Measurements from ENCODE around the gene ZNF580.
A peak's percentile ranks its signal among the peaks of the same experiment; 100 is the strongest.

The ZNF580 gene

DNA sequence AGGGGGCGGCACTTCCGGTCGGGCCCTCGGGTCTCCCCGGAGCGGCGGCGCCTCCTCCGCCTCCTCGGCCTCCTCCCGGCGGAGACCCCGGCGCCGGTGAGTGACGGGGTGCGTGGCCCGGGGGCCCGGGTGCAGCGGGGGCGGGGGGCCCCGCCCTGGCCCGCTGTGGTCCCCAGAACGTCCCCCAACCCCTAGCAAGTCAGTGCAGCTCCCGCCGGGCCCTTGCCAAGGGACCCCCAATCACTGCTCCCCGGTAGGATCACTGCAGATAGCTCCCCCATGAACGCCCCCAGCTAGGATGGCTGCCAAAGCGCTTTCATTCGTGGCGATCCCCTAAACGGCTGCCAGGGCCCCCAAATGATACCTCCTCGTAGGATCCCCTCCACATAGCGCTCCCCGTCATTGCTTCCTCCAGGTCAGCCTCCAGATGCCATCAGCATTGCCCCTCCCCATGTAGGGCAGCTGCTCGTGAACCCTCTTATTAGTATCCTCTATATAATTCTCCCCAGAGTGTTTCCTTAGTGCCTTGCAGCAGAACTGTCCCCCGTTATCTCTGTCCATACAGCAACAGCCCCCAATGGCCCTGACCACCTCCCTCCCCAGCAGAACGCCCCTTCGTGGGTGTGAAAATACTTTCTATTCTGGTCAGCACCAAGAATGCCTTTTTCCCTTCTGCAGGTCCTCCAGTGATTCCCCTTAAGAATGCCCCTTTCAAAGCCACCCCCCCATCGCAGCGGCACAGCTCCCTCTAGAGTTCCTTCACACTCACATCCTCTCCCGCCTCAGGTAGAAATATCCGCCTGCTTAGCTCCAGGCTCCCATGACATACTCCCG, 34.9 kb upstream of the ZNF580 start, which contains the start of gene ZNF865:
ZNF865 (plus strand) TSS at position 11 of the 834 bp plus-strand sequence. CDS start 7,972 bp downstream, outside the sequence.
- DNase-seq (ENCODE audit: low spot score): peak; percentile 66

DNA sequence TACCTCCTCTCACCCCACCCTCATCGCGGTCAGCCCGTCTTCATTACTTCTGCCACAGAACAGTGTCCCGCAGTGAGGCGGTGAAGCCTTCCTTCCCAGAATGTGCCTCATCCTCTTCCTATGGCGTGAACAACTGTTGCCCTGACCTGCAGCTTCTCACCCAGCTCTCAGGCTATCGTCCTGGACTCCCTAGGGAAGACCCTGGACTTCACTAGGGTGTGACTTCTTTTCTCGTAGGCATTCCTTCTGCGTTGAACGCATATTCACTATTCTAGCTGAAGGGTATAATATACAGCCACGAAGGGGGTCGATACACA, 34.4 kb upstream of the ZNF580 start:
- DNase-seq (ENCODE audit: low spot score): no peak

DNA sequence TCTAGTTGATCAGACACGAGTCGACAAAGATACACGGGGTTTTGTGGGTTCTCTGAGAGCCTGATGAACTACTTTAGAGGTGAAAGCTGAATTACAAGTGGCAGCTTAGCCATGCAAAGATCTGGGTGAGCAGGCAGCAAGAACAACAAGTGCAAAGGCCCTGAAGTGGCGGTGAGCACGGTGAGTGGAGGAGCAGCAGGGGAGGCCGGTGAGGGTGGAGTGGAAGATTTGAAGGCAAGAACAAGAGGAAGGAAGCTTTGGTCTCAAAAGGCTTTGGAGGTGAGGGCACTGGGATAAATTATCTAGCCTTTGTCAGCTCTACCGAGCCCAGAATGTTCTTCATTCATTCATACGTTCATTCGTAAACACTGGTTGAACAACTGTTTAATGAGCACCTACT, 34.0 kb upstream of the ZNF580 start:
- no peak for DNase-seq (ENCODE audit: low spot score)

DNA sequence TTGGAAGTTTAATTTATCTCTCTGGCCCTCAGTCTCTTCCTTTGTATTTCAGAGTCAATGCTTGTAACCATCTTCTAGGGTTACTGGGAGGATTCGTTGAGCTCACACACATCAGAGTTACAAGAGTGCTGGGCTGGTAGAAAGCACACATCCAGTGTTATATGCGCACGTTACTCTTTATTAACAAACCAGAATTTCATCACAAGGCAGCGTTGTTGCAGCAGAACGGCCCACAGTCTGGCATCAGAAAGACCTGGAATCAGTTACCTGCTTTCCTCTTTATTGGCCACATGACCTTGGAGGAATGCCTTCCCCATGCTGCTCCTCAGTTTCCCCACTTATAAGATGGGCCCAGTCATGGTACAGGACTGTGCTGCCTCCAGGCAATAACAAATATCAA, 31.5 kb upstream of the ZNF580 start:
- no peak for DNase-seq (ENCODE audit: low spot score)

- no peak for DNase-seq (ENCODE audit: low spot score)
These were observed 29.4 kb upstream of the ZNF580 start for GRCh38 chr19:55611300-55611982.

DNA sequence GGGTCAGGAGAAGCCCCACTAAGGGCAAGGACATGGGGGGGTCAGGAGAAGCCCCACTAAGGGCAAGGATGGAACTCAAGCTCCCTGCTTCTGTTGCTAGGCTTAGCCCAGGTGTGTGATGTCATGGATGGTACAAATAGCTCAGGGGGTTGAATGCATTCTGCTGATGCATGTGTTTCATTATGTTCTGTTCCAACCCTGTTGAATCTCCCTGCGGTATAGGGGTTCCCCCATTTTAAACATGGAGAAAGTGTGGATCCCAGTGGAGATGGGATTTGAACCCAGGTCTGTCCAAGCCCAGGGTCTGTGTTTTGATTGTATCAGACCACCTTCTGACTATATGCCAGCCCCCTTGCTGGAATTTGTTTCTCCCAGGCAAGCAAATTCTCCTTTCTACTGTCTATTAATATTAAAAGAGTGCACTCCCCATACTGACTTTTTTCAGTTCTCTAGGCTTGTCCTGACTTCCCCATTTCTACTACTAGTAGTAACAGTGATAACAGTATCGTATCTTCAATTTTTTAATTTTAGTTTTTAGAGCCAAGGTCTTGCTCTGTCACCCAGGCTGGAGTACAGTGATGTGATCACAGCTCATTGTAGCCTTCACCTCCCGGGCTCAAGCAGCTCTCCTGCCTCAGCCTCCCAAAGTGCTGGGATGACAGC, 28.7 kb upstream of the ZNF580 start:
- DNase-seq (ENCODE audit: low spot score): no peak

DNA sequence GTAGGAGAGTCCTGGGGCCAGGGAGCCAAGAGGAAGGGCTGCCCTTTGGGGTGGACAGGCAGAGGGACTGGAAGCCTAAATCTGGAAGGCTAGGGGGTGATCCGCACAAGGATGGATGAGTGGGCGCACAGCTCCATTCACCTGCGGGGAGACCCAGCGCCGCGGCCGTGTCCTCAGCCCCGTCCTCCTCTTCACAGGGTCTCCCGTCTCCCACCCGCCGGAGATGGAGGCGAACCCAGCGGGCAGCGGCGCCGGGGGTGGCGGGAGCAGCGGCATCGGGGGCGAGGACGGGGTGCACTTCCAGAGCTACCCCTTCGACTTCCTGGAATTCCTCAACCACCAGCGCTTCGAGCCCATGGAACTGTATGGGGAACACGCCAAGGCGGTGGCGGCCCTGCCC, 27.4 kb upstream of the ZNF580 start:
- DNase-seq (ENCODE audit: low spot score): no peak

GRCh38 chr19:55613930-55614710, 26.7 kb upstream of the ZNF580 start:
- DNase-seq (ENCODE audit: low spot score): no peak

- DNase-seq (ENCODE audit: low spot score): no peak
These were observed 25.9 kb upstream of the ZNF580 start for GRCh38 chr19:55614711-55615542.

GRCh38 chr19:55615543-55616394, 25.0 kb upstream of the ZNF580 start:
- no peak for DNase-seq (ENCODE audit: low spot score)

DNA sequence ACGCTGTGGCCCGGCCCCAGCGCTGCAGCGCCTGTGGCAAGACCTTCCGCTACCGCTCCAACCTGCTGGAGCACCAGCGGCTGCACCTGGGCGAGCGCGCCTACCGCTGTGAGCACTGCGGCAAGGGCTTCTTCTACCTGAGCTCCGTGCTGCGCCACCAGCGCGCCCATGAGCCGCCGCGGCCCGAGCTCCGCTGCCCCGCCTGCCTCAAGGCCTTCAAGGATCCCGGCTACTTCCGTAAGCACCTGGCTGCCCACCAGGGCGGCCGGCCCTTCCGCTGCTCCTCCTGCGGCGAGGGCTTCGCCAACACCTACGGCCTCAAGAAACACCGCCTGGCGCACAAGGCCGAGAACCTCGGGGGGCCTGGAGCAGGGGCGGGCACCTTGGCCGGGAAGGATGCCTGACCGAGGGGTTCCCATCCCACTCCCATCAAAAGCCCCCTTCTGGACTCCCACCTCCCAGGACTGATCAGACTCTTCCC, 24.4 kb upstream of the ZNF580 start:
- no peak for DNase-seq (ENCODE audit: low spot score)

DNA sequence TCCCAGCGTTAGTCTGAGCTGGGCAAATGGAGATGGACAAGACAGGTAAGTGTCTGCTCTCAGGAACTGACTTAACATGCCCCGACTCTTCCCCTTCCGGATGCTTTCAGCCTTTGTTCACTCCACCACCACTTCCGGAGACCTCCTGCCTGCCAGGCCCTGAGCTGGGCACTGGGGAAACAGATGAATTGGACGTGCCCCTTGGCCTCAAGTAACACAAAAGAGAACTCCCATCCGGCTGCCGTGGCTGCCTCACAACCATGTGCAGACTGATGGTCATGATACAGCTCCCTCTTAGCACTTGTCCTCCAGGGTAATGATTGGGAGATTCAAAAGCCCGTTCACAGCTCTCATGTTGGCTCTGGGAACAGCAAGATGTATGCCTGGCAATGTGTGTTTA, 23.4 kb upstream of the ZNF580 start:
- DNase-seq (ENCODE audit: low spot score): no peak

GRCh38 chr19:55618426-55618825, 22.4 kb upstream of the ZNF580 start:
- DNase-seq (ENCODE audit: low spot score): no peak

DNA sequence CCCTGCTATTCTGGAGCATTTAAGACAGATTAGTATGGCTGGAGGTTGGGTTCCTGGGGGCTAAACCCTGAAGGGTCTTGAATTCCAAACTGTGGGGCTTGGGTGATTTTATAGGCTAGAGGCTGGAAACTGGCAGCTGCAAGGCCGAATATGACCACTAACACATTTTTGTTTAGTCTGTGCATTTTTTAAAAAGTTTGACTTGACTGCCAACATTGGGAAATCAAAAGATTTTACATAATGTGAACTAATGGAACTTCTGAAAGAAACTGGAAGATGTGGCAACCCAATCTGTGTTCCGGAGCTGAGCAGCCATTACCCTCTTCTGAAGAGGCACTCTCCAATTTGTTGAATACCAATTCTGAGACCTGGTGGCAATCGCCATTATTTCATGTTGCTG, 21.5 kb upstream of the ZNF580 start:
- no peak for DNase-seq (ENCODE audit: low spot score)

- peak; percentile 24 for DNase-seq (ENCODE audit: low spot score)
These were observed 20.2 kb upstream of the ZNF580 start for GRCh38 chr19:55620410-55621204.

- no peak for DNase-seq (ENCODE audit: low spot score)
These were observed 19.6 kb upstream of the ZNF580 start for GRCh38 chr19:55621205-55621672.

DNA sequence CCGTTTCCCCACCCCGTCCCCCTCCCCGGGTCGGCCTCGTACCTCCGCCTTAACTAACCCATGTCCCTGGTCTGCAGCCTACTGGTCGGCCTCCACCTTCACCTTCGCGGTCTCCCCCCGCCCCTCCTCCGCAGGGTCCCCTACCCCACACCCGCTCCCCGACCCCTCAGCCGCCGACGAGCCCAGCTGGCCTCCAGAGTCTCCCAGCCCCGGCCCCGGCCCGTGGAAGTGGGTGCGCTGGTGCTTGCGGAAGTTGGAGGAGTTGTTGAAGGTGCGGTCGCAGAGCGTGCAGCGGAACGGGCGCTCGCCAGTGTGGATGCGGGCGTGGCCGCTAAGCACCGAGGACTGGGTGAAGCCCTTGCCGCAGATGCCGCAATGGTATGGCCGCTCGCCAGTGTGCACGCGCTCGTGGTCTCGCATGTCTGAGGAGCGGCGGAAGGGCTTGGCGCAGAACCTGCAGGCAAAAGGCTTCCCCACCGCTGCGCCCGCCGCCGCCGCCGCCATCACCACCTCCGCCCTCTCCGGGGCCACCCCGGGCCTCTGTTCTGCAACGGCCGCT, 19.1 kb upstream of the ZNF580 start:
- no peak for DNase-seq (ENCODE audit: low spot score)

- no peak for DNase-seq (ENCODE audit: low spot score)
These were observed 18.4 kb upstream of the ZNF580 start for GRCh38 chr19:55622242-55622969.
